NCI-H510A treated with DMSO at 0.1 percent for 48 hours (cell line): ENCODE measurements around the gene CNTF.

Experiments
- DNase-seq: peaks from one replicate; lab custom pipeline; 2025; lab: John Stamatoyannopoulos, UW

The CNTF gene

GRCh38 chr11:58606930-58607714 lies 15.3 kb upstream of the CNTF start:
- DNase-seq: no peak

GRCh38 chr11:58608331-58608730 lies 14.1 kb upstream of the CNTF start:
- DNase-seq: no peak

- DNase-seq: no peak
Measured at GRCh38 chr11:58609723-58610122, 12.7 kb upstream of the CNTF start.

- DNase-seq: no peak
Measured at GRCh38 chr11:58613228-58613627, 9.2 kb upstream of the CNTF start.

GRCh38 chr11:58615559-58615958 lies 6.9 kb upstream of the CNTF start:
- DNase-seq: no peak

- no peak for DNase-seq
Measured at GRCh38 chr11:58616594-58616993, 5.9 kb upstream of the CNTF start.

- DNase-seq: no peak
Measured at GRCh38 chr11:58617976-58618557, 4.4 kb upstream of the CNTF start.

- DNase-seq: no peak
Measured at GRCh38 chr11:58621586-58622262, 741 bp upstream of the CNTF start.

- DNase-seq: no peak
Measured at GRCh38 chr11:58625086-58625485, 2.6 kb downstream of the CNTF start.

GRCh38 chr11:58625826-58626460 lies 3.5 kb downstream of the CNTF start:
- no peak for DNase-seq

- no peak for DNase-seq
Measured at GRCh38 chr11:58626934-58627483, 4.5 kb downstream of the CNTF start.

- DNase-seq: no peak
Measured at GRCh38 chr11:58628446-58628845, 6.0 kb downstream of the CNTF start.

- DNase-seq: peak; percentile 30
Measured at GRCh38 chr11:58629857-58630256, 7.4 kb downstream of the CNTF start.

GRCh38 chr11:58631378-58631777 lies 8.9 kb downstream of the CNTF start:
- DNase-seq: no peak

- no peak for DNase-seq
Measured at GRCh38 chr11:58632510-58632909, 10.0 kb downstream of the CNTF start.

GRCh38 chr11:58636587-58636986 lies 14.1 kb downstream of the CNTF start:
- no peak for DNase-seq

- DNase-seq: no peak
Measured at GRCh38 chr11:58637371-58637770, 14.9 kb downstream of the CNTF start.

GRCh38 chr11:58639103-58639502 lies 16.6 kb downstream of the CNTF start:
- DNase-seq: no peak

GRCh38 chr11:58639669-58640068 lies 17.2 kb downstream of the CNTF start:
- DNase-seq: no peak

GRCh38 chr11:58640386-58641023 lies 18.0 kb downstream of the CNTF start:
- DNase-seq: no peak

GRCh38 chr11:58641341-58641740 lies 18.9 kb downstream of the CNTF start:
- no peak for DNase-seq
